Trophoblast cell (in vitro differentiated cells and primary cell): ENCODE results near the gene GAL3ST2.
"Not testable (repeated sequence)": the region's sequence is repeated elsewhere in the genome, so short reads cannot be mapped to it uniquely, and the experiment has no call there.

Experiments
- DNase-seq, 2 donors: peaks; one replicate each; pipeline ENCODE4 v3.0.0-alpha.2; 2016
- H2AFZ ChIP-seq: 2 replicates; pipeline ENCODE4 v1.6.1; 2013; ENCODE audit warnings: low read length, moderate library complexity, mild to moderate bottlenecking; ENCODE audit not compliant: insufficient read depth, poor library complexity
- H2AK5ac ChIP-seq: 2 replicates; pipeline ENCODE4 v1.6.1; 2013; ENCODE audit warnings: mild to moderate bottlenecking, low read length
- H2BK120ac ChIP-seq: 2 replicates; pipeline ENCODE4 v1.6.1; 2013; ENCODE audit warnings: low read length, mild to moderate bottlenecking, moderate library complexity; ENCODE audit not compliant: insufficient read depth, poor library complexity
- H2BK12ac ChIP-seq: 2 replicates; pipeline ENCODE4 v1.6.1; 2013; ENCODE audit warnings: mild to moderate bottlenecking, low read length, moderate library complexity
- H2BK5ac ChIP-seq: 2 replicates; pipeline ENCODE4 v1.6.1; 2013; ENCODE audit warnings: low read length, low read depth, moderate library complexity, mild to moderate bottlenecking; ENCODE audit not compliant: poor library complexity
- H3K14ac ChIP-seq: 2 replicates; pipeline ENCODE4 v1.6.1; 2013; ENCODE audit warnings: mild to moderate bottlenecking, low read length
- H3K18ac ChIP-seq: 2 replicates; pipeline ENCODE4 v1.6.1; 2013; ENCODE audit warnings: mild to moderate bottlenecking, low read length
- H3K23ac ChIP-seq: 2 replicates; pipeline ENCODE4 v1.6.1; 2013; ENCODE audit warnings: low read length
- H3K27ac ChIP-seq: 2 replicates; pipeline ENCODE4 v1.5.1; 2013; ENCODE audit warnings: low read depth, mild to moderate bottlenecking, inconsistent platforms, low read length, moderate library complexity
- H3K27me3 ChIP-seq: 2 replicates; pipeline ENCODE4 v1.6.1; 2013; ENCODE audit warnings: inconsistent platforms, mild to moderate bottlenecking, low read length, moderate library complexity; ENCODE audit not compliant: insufficient read depth
- H3K36me3 ChIP-seq, 2 experiments: 1 replicate in 1 of 2; 2 replicates in 1 of 2; pipeline ENCODE4 v1.6.1; 2013; ENCODE audit warnings: low read length in 2 of 2, mild to moderate bottlenecking in 2 of 2, moderate library complexity in 1 of 2; ENCODE audit not compliant: insufficient read depth in 2 of 2, control insufficient read depth in 1 of 2
- H3K4ac ChIP-seq: 2 replicates; pipeline ENCODE4 v1.6.1; 2013; ENCODE audit warnings: low read depth, mild to moderate bottlenecking, low read length, moderate library complexity
- H3K4me1 ChIP-seq, 2 experiments: 1 replicate in 1 of 2; 2 replicates in 1 of 2; pipeline ENCODE4 v1.6.1; 2013; ENCODE audit warnings: low read length in 2 of 2, mild to moderate bottlenecking in 2 of 2, moderate library complexity in 1 of 2; ENCODE audit not compliant: insufficient read depth in 2 of 2, control insufficient read depth in 1 of 2
- H3K4me2 ChIP-seq: 2 replicates; pipeline ENCODE4 v1.6.1; 2013; ENCODE audit warnings: inconsistent platforms, mild to moderate bottlenecking, low read length, moderate library complexity
- H3K4me3 ChIP-seq: 2 replicates; pipeline ENCODE4 v1.5.1; 2013; ENCODE audit warnings: mild to moderate bottlenecking, low read depth, low read length, inconsistent platforms
- H3K79me1 ChIP-seq: one replicate; pipeline ENCODE4 v1.6.1; 2013; ENCODE audit warnings: low read length
- H3K79me2 ChIP-seq: 2 replicates; pipeline ENCODE4 v1.6.1; 2013; ENCODE audit warnings: low read length, mild to moderate bottlenecking; ENCODE audit not compliant: control insufficient read depth, insufficient read depth, poor library complexity
- H3K9ac ChIP-seq: 2 replicates; pipeline ENCODE4 v1.6.1; 2013; ENCODE audit warnings: mild to moderate bottlenecking, low read length
- H3K9me3 ChIP-seq: 2 replicates; pipeline ENCODE4 v1.6.1; 2013; ENCODE audit warnings: low read depth, mild to moderate bottlenecking, control low read depth, inconsistent platforms, low read length; ENCODE audit not compliant: insufficient read depth
- H4K12ac ChIP-seq: 2 replicates; pipeline ENCODE4 v1.6.1; 2013; ENCODE audit warnings: low read depth, mild to moderate bottlenecking, low read length, moderate library complexity
- H4K8ac ChIP-seq: 2 replicates; pipeline ENCODE4 v1.6.1; 2013; ENCODE audit warnings: low read depth, mild to moderate bottlenecking, low read length, moderate library complexity
- H4K91ac ChIP-seq: one replicate; pipeline ENCODE4 v1.6.1; 2013; ENCODE audit warnings: low read depth, mild to moderate bottlenecking, low read length, moderate library complexity
- WGBS: extraction: QIAGEN DNeasy Blood & Tissue Kit; methylation state at CpG from one replicate; pipeline ENCODE4 v1.1.7; 2013; ENCODE audit warnings: missing lambda C conversion rate; ENCODE audit not compliant: insufficient read length, insufficient coverage; ENCODE audit errors: extremely low coverage; 5-methylcytosine and 5-hydroxymethylcytosine counted together

GAL3ST2 gene

DNA sequence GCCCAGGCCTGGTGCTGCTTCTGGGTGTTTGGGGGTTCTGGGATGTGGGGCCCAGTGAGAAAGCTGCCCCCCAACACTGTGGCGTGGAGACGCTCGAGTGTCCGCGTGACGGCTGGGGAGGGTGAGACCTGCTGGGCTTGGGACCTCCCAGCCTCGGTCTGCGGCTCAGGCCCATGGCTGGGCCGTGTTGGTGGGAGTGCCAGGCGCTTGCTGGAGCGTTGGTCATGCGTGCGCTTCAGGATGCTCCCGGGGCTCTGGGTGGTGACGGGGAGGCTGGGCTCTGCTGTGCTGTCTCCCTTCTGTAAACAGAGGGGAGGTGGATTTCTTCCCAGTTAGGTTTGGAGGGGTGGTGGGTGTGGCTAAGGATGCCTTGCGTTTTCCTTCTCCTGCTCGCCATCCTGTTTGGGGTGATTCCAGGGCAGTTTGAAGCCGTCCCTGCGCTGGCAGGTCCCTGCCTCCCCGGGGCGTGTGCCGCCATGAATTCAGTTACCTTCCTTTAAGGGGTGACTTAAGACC, 606 bp downstream of the GAL3ST2 start:
- Histone ChIP-seq H3K36me3 (no peaks in the 10 kb centered on the region), H3K18ac (no peak overlapping the region), H4K12ac (no peak overlapping the region), H3K23ac (no peak overlapping the region), H3K4me2 (no peak overlapping the region), H2BK5ac (no peak overlapping the region), H3K9me3 (no peaks in the 10 kb centered on the region), H3K4me1 (no peaks in the 10 kb centered on the region), H3K79me2 (peaks cover 2% of the 10 kb centered on the region), H3K79me1 (no peaks in the 10 kb centered on the region), H2BK120ac (no peak overlapping the region), H2AFZ (no peak overlapping the region), H3K14ac (no peak overlapping the region), H2AK5ac (no peak overlapping the region), H4K91ac (no peak overlapping the region), H3K4ac (no peak overlapping the region), H3K27me3 (no peaks in the 10 kb centered on the region), H4K8ac (no peak overlapping the region), H2BK12ac (no peak overlapping the region), H3K4me3 (no peak overlapping the region), H3K9ac (no peak overlapping the region), H3K27ac (no peak overlapping the region)
- WGBS: no CpG with 5 or more reads among the region's 22 CpGs
- no peak for DNase-seq

GRCh38 chr2:241777686-241778627, 1.3 kb downstream of the GAL3ST2 start:
- H4K8ac ChIP-seq: no peak overlapping the region
- H2BK5ac ChIP-seq: no peak overlapping the region
- no peak overlapping the region for H3K27ac ChIP-seq
- H3K36me3 ChIP-seq: no peaks in the 10 kb centered on the region
- no peaks in the 10 kb centered on the region for H3K79me1 ChIP-seq
- H2AK5ac ChIP-seq: no peak overlapping the region
- WGBS: no CpG with 5 or more reads among the region's 21 CpGs
- H2AFZ ChIP-seq: no peak overlapping the region
- H3K4ac ChIP-seq: no peak overlapping the region
- no peak overlapping the region for H4K91ac ChIP-seq
- H3K4me1 ChIP-seq: no peaks in the 10 kb centered on the region
- no peak for DNase-seq
- no peak overlapping the region for H2BK12ac ChIP-seq
- H3K4me3 ChIP-seq: no peak overlapping the region
- no peak overlapping the region for H3K9ac ChIP-seq
- H3K79me2 ChIP-seq: peaks cover 2% of the 10 kb centered on the region
- H3K23ac ChIP-seq: no peak overlapping the region
- no peak overlapping the region for H3K18ac ChIP-seq
- H3K4me2 ChIP-seq: no peak overlapping the region
- no peaks in the 10 kb centered on the region for H3K27me3 ChIP-seq
- no peak overlapping the region for H3K14ac ChIP-seq
- no peaks in the 10 kb centered on the region for H3K9me3 ChIP-seq
- no peak overlapping the region for H2BK120ac ChIP-seq
- no peak overlapping the region for H4K12ac ChIP-seq

- H3K14ac ChIP-seq: no peak overlapping the region
- H3K4me2 ChIP-seq: no peak overlapping the region
- no peak overlapping the region for H2BK5ac ChIP-seq
- H4K8ac ChIP-seq: no peak overlapping the region
- H3K79me2 ChIP-seq: peaks cover 2% of the 10 kb centered on the region
- H3K4ac ChIP-seq: no peak overlapping the region
- H3K9me3 ChIP-seq: no peaks in the 10 kb centered on the region
- H3K4me3 ChIP-seq: no peak overlapping the region
- no peak overlapping the region for H2BK12ac ChIP-seq
- H2AFZ ChIP-seq: no peak overlapping the region
- H3K18ac ChIP-seq: no peak overlapping the region
- no peak overlapping the region for H2BK120ac ChIP-seq
- H3K36me3 ChIP-seq: no peaks in the 10 kb centered on the region
- H4K12ac ChIP-seq: no peak overlapping the region
- H3K79me1 ChIP-seq: no peaks in the 10 kb centered on the region
- no peak overlapping the region for H3K27ac ChIP-seq
- no CpG with 5 or more reads among the region's 5 CpGs for WGBS
- no peaks in the 10 kb centered on the region for H3K27me3 ChIP-seq
- no peak overlapping the region for H3K23ac ChIP-seq
- no peak overlapping the region for H3K9ac ChIP-seq
- H2AK5ac ChIP-seq: no peak overlapping the region
- no peak overlapping the region for H4K91ac ChIP-seq
- DNase-seq: no peak
- H3K4me1 ChIP-seq: no peaks in the 10 kb centered on the region
These were observed 4.4 kb downstream of the GAL3ST2 start for GRCh38 chr2:241780939-241781569.

- not testable (repeated sequence) for H3K9ac ChIP-seq, H2BK12ac ChIP-seq, H4K91ac ChIP-seq, H3K36me3 ChIP-seq, H3K4me2 ChIP-seq, H3K14ac ChIP-seq, H3K79me2 ChIP-seq, H4K8ac ChIP-seq, H2BK5ac ChIP-seq, H2BK120ac ChIP-seq, H3K27me3 ChIP-seq, H3K18ac ChIP-seq, H3K27ac ChIP-seq, H3K4ac ChIP-seq, H3K4me3 ChIP-seq, H3K9me3 ChIP-seq, H3K4me1 ChIP-seq, H2AK5ac ChIP-seq, H4K12ac ChIP-seq, H2AFZ ChIP-seq, H3K79me1 ChIP-seq, H3K23ac ChIP-seq, DNase-seq
- WGBS: no CpG with 5 or more reads among the region's 3 CpGs
These were observed 5.4 kb downstream of the GAL3ST2 start for GRCh38 chr2:241782053-241782452.
